Pons (tissue), 1 donor: Measurements from ENCODE around the gene KIF25.

ENCODE experiments used
- DNase-seq: peaks from one replicate; pipeline ENCODE4 v3.0.0-alpha.2; 2016; ENCODE audit warnings: low spot score

Gene KIF25

GRCh38 chr6:167997642-167998041 lies at the start of gene KIF25:
KIF25 (plus strand) TSS chr6:167997671; CDS start chr6:168029586, 31,915 bp downstream.
- DNase-seq, result no peak

GRCh38 chr6:167947716-167948115 lies 49.8 kb upstream of the KIF25 start:
- no peak for DNase-seq

- no peak for DNase-seq
Observed at GRCh38 chr6:167948716-167949115, 48.8 kb upstream of the KIF25 start.

GRCh38 chr6:167949121-167949684 lies 48.3 kb upstream of the KIF25 start:
- DNase-seq, result no peak

GRCh38 chr6:167951781-167952511 lies 45.5 kb upstream of the KIF25 start:
- DNase-seq, result no peak

GRCh38 chr6:167952512-167952859 lies 45.0 kb upstream of the KIF25 start:
- DNase-seq, result no peak

GRCh38 chr6:167953551-167953950 lies 43.9 kb upstream of the KIF25 start:
- no peak for DNase-seq

- DNase-seq, result no peak
Observed at GRCh38 chr6:167954151-167954550, 43.3 kb upstream of the KIF25 start.

GRCh38 chr6:167956491-167956890 lies 41.0 kb upstream of the KIF25 start:
- DNase-seq, result no peak

- DNase-seq, result no peak
Observed at GRCh38 chr6:167956983-167957492, 40.4 kb upstream of the KIF25 start.

- DNase-seq, result no peak
Observed at GRCh38 chr6:167957626-167958025, 39.8 kb upstream of the KIF25 start.

GRCh38 chr6:167960579-167960978 lies 36.9 kb upstream of the KIF25 start:
- DNase-seq, result no peak

GRCh38 chr6:167962711-167963110 lies 34.8 kb upstream of the KIF25 start:
- no peak for DNase-seq

- DNase-seq, result no peak
Observed at GRCh38 chr6:167963589-167964057, 33.8 kb upstream of the KIF25 start.

- DNase-seq, result no peak
Observed at GRCh38 chr6:167965592-167966539, 31.6 kb upstream of the KIF25 start.

GRCh38 chr6:167966540-167966905 lies 30.9 kb upstream of the KIF25 start:
- no peak for DNase-seq

GRCh38 chr6:167968091-167968490 lies 29.4 kb upstream of the KIF25 start:
- DNase-seq, result peak; percentile 37

- peak; percentile 83 for DNase-seq
Observed at GRCh38 chr6:167970230-167970629, 27.2 kb upstream of the KIF25 start.

GRCh38 chr6:167972193-167972592 lies 25.3 kb upstream of the KIF25 start:
- DNase-seq, result no peak

- DNase-seq, result no peak
Observed at GRCh38 chr6:167973148-167973885, 24.2 kb upstream of the KIF25 start.

- DNase-seq, result no peak
Observed at GRCh38 chr6:167974640-167975344, 22.7 kb upstream of the KIF25 start.
